Measurements from ENCODE around the gene SETD1B.

DNA sequence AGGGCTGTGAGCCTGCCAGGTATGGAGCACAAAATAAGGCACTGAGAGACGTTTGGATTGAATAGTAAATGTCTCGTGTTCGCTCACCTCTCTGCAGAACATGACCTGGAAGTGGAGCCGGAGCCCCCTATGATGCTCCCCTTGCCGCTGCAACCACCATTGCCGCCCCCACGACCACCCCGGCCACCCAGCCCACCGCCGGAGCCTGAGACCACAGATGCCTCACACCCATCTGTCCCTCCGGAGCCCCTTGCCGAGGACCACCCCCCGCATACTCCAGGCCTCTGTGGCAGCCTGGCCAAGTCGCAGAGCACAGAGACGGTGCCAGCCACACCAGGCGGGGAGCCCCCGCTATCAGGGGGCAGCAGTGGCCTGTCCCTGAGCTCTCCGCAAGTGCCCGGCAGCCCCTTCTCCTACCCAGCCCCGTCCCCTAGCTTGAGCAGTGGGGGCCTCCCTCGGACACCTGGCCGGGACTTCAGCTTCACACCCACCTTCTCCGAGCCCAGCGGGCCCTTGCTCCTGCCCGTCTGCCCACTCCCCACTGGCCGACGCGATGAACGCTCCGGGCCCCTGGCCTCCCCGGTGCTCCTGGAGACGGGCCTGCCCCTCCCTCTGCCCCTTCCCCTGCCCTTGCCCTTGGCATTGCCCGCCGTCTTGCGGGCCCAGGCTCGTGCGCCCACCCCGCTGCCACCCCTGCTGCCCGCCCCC, 18.7 kb downstream of the SETD1B start:
- TF ChIP-seq, protein P1, sequence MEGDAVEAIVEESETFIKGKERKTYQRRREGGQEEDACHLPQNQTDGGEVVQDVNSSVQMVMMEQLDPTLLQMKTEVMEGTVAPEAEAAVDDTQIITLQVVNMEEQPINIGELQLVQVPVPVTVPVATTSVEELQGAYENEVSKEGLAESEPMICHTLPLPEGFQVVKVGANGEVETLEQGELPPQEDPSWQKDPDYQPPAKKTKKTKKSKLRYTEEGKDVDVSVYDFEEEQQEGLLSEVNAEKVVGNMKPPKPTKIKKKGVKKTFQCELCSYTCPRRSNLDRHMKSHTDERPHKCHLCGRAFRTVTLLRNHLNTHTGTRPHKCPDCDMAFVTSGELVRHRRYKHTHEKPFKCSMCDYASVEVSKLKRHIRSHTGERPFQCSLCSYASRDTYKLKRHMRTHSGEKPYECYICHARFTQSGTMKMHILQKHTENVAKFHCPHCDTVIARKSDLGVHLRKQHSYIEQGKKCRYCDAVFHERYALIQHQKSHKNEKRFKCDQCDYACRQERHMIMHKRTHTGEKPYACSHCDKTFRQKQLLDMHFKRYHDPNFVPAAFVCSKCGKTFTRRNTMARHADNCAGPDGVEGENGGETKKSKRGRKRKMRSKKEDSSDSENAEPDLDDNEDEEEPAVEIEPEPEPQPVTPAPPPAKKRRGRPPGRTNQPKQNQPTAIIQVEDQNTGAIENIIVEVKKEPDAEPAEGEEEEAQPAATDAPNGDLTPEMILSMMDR (IDR thresholded peaks at IDR 0.05) = no peak
- TF ChIP-seq POLR2A (IDR thresholded peaks at IDR 0.05) = no peak

Measured in heart left ventricle (tissue), 13 donors.